SK-N-SH treated with all-trans-retinoic acid at 6 μM for 48 hours (cell line): ENCODE results near the gene NIPAL4.

Experiments
- ATAC-seq: fragments of 200-7000 bp; cut with Tn5 transposase; 3 replicates; pipeline ENCODE4 v1.9.1; 2020; ENCODE audit warnings: mild to moderate bottlenecking, moderate library complexity
- ARNTL ChIP-seq: fragments of 450-650 bp; formaldehyde crosslinking; IDR thresholded peaks from 2 replicates; pipeline ENCODE4 v1.5.0; 2020; ENCODE audit warnings: low read depth, mild to moderate bottlenecking, moderate library complexity, borderline replicate concordance
- BACH2 ChIP-seq: fragments of 250-450 bp; sonication (Bioruptor Pico); IDR thresholded peaks from 2 replicates; pipeline ENCODE4 v1.9.0; 2021; ENCODE audit warnings: mild to moderate bottlenecking, borderline replicate concordance
- CREB5 ChIP-seq: fragments of 250-450 bp; sonication (Bioruptor Pico); IDR thresholded peaks from 2 replicates; pipeline ENCODE4 v1.5.1; 2020; ENCODE audit warnings: low read depth, mild to moderate bottlenecking, moderate library complexity
- CSDC2 ChIP-seq: fragments of 250-450 bp; sonication (Bioruptor Pico); IDR thresholded peaks from 2 replicates; pipeline ENCODE4 v1.5.0; 2020; ENCODE audit warnings: mild to moderate bottlenecking, moderate library complexity
- CSRNP3 ChIP-seq: fragments of 250-450 bp; sonication (Bioruptor Pico); IDR thresholded peaks from 2 replicates; pipeline ENCODE4 v1.5.1; 2021; ENCODE audit warnings: mild to moderate bottlenecking, moderate library complexity
- ESRRG ChIP-seq: fragments of 250-450 bp; sonication (Bioruptor Pico); IDR thresholded peaks from 2 replicates; pipeline ENCODE4 v1.6.1; 2021; ENCODE audit warnings: mild to moderate bottlenecking
- GLIS3 ChIP-seq: fragments of 250-450 bp; sonication (Bioruptor Pico); IDR thresholded peaks from 2 replicates; pipeline ENCODE4 v1.5.0; 2020; ENCODE audit warnings: mild to moderate bottlenecking, moderate library complexity
- ISL1 ChIP-seq: fragments of 250-450 bp; sonication (Bioruptor Pico); IDR thresholded peaks from 2 replicates; pipeline ENCODE4 v2.1.2; 2022; ENCODE audit warnings: mild to moderate bottlenecking, moderate library complexity
- OSR1 ChIP-seq: fragments of 250-450 bp; sonication (Bioruptor Pico); IDR thresholded peaks from 2 replicates; pipeline ENCODE4 v1.8.0; 2022; ENCODE audit warnings: moderate library complexity, mild to moderate bottlenecking, inconsistent platforms
- PATZ1 ChIP-seq: fragments of 250-450 bp; sonication (Bioruptor Pico); IDR thresholded peaks from 2 replicates; pipeline ENCODE4 v1.8.0; 2020; ENCODE audit warnings: mild to moderate bottlenecking, moderate library complexity, borderline replicate concordance
- POU6F1 ChIP-seq: fragments of 250-450 bp; sonication (Bioruptor Pico); IDR thresholded peaks from 2 replicates; pipeline ENCODE4 v1.8.0; 2021; ENCODE audit warnings: low read depth, mild to moderate bottlenecking, moderate library complexity, borderline replicate concordance
- PPARA ChIP-seq: fragments of 250-450 bp; sonication (Bioruptor Pico); IDR thresholded peaks from 2 replicates; pipeline ENCODE4 v1.5.0; 2020; ENCODE audit warnings: mild to moderate bottlenecking, borderline replicate concordance
- RARB ChIP-seq: fragments of 250-450 bp; sonication (Bioruptor Pico); IDR thresholded peaks from 2 replicates; pipeline ENCODE4 v1.8.0; 2021; ENCODE audit warnings: mild to moderate bottlenecking, moderate library complexity
- TCF4 ChIP-seq: fragments of 250-450 bp; sonication (Bioruptor Pico); IDR thresholded peaks from 2 replicates; pipeline ENCODE4 v1.8.0; 2021; ENCODE audit warnings: mild to moderate bottlenecking, moderate library complexity, borderline replicate concordance
- TOX ChIP-seq: fragments of 250-450 bp; sonication (Bioruptor Pico); IDR thresholded peaks from 2 replicates; pipeline ENCODE4 v1.8.0; 2021; ENCODE audit warnings: mild to moderate bottlenecking, moderate library complexity, borderline replicate concordance
- TSHZ2 ChIP-seq: fragments of 250-450 bp; sonication (Bioruptor Pico); IDR thresholded peaks from 2 replicates; pipeline ENCODE4 v1.5.0; 2020; ENCODE audit warnings: mild to moderate bottlenecking, moderate library complexity
- ZC3H10 ChIP-seq: fragments of 250-450 bp; sonication (Bioruptor Pico); IDR thresholded peaks from 2 replicates; pipeline ENCODE4 v1.5.1; 2021; ENCODE audit warnings: mild to moderate bottlenecking, moderate library complexity
- ZFP3 ChIP-seq: fragments of 250-450 bp; sonication (Bioruptor Pico); IDR thresholded peaks from 2 replicates; pipeline ENCODE4 v1.5.0; 2020; ENCODE audit warnings: mild to moderate bottlenecking, moderate library complexity
- ZFP30 ChIP-seq: fragments of 450-650 bp; formaldehyde crosslinking; IDR thresholded peaks from 2 replicates; pipeline ENCODE4 v1.5.0; 2022; ENCODE audit warnings: mild to moderate bottlenecking, moderate library complexity
- ZNF565 ChIP-seq: fragments of 450-650 bp; formaldehyde crosslinking; conservative IDR thresholded peaks from 2 replicates; pipeline ENCODE4 v1.5.0; 2020; ENCODE audit warnings: low read depth, mild to moderate bottlenecking, moderate library complexity
- ZNF70 ChIP-seq: fragments of 450-650 bp; formaldehyde crosslinking; IDR thresholded peaks from 2 replicates; pipeline ENCODE4 v1.5.0; 2020; ENCODE audit warnings: mild to moderate bottlenecking, moderate library complexity
- ZNF8 ChIP-seq: fragments of 450-650 bp; formaldehyde crosslinking; IDR thresholded peaks from 2 replicates; pipeline ENCODE4 v1.5.0; 2020; ENCODE audit warnings: mild to moderate bottlenecking, moderate library complexity

Gene NIPAL4

GRCh38 chr5:157469687-157470086 is 9.7 kb downstream of the NIPAL4 start:
- no peak for ATAC-seq
- no peak for TF ChIP-seq CREB5
- TF ChIP-seq ZNF70 (CRISPR knock-in tag) = no peak
- no peak for TF ChIP-seq RARB (CRISPR knock-in tag)
- no peak for TF ChIP-seq TCF4 (CRISPR knock-in tag)
- TF ChIP-seq CSRNP3 (CRISPR knock-in tag) = no peak
- no peak for TF ChIP-seq ZFP30 (CRISPR knock-in tag)
- no peak for TF ChIP-seq TSHZ2 (CRISPR knock-in tag)
- no peak for TF ChIP-seq ZC3H10 (CRISPR knock-in tag)
- no peak for TF ChIP-seq OSR1 (CRISPR knock-in tag)
- no peak for TF ChIP-seq PATZ1 (CRISPR knock-in tag)
- no peak for TF ChIP-seq ARNTL
- no peak for TF ChIP-seq BACH2
- no peak for TF ChIP-seq CSDC2 (CRISPR knock-in tag)
- TF ChIP-seq PPARA = no peak
- TF ChIP-seq GLIS3 (CRISPR knock-in tag) = no peak
- TF ChIP-seq TOX (CRISPR knock-in tag) = no peak
- TF ChIP-seq POU6F1 (CRISPR knock-in tag) = no peak
- no peak for TF ChIP-seq ZFP3 (CRISPR knock-in tag)
- no peak for TF ChIP-seq ESRRG (CRISPR knock-in tag)
- no peak for TF ChIP-seq ZNF8 (CRISPR knock-in tag)

- TF ChIP-seq ZFP3 (CRISPR knock-in tag) = no peak
- TF ChIP-seq GLIS3 (CRISPR knock-in tag) = no peak
- TF ChIP-seq ZC3H10 (CRISPR knock-in tag) = no peak
- TF ChIP-seq ARNTL = no peak
- no peak for TF ChIP-seq PATZ1 (CRISPR knock-in tag)
- no peak for TF ChIP-seq TCF4 (CRISPR knock-in tag)
- TF ChIP-seq ISL1 (CRISPR knock-in tag) = no peak
- no peak for TF ChIP-seq PPARA
- TF ChIP-seq CREB5 = no peak
- no peak for TF ChIP-seq TSHZ2 (CRISPR knock-in tag)
- TF ChIP-seq ZNF8 (CRISPR knock-in tag) = no peak
- no peak for TF ChIP-seq ZNF565 (CRISPR knock-in tag)
- no peak for TF ChIP-seq CSDC2 (CRISPR knock-in tag)
- no peak for TF ChIP-seq ESRRG (CRISPR knock-in tag)
- ATAC-seq = no peak
These were observed 10.6 kb downstream of the NIPAL4 start for GRCh38 chr5:157470631-157471030.
